Erythroblast (primary cell): ENCODE results near the gene SLC17A2.

ENCODE experiments used
- GATA1 ChIP-seq: IDR thresholded peaks from 2 replicates; pipeline ENCODE4 v1.6.1; 2011; ENCODE audit warnings: low read depth, mild to moderate bottlenecking, control low read depth, low read length, moderate library complexity
- POLR2A ChIP-seq: IDR thresholded peaks from 2 replicates; pipeline ENCODE4 v1.6.1; 2011; ENCODE audit warnings: mild to moderate bottlenecking, low read length

DNA sequence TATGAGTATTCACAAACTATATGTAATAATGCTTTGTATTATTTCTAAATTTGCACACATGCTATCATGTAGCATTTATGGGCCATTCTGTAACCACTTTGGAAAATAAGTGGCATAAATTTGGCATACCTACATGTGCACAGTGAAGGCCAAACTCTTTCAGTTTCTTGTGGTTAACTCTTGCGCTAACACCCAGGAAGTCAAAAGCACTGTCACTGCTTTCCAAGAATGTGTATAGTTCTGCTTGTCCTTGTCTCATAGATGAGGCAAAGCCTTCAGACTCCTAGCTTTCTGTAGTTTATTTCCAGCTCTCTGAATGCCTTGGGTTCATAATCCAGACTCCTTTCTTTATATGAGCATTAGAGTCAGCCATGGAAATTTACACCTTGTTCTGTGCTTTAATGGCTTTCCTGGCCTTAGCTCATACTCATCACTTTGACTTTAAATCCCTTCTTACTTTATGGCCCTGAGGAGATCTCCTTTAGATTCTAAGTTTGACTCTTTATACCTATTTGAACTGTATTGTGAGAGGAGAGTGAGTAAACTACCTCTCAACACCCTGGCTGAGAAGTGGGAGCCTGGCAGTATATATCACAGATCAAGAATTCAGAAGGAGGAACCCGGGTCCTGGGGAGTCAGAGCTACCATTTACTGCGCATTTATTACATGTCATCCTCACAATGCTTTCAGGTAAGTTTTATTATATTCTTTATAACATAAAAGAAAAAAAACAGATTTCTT is 55.5 kb downstream of the SLC17A2 start:
- TF ChIP-seq POLR2A (no peak), GATA1 (no peak)
